RWPE2 (cell line): ENCODE measurements around the gene PCDHGA1.

Experiments
- ATAC-seq: fragments of 200-7000 bp; cut with Tn5 transposase; 3 replicates; pipeline ENCODE4 v1.9.1; 2021; ENCODE audit warnings: low read depth
- DNase-seq: peaks from one replicate; pipeline ENCODE4 v3.0.0-alpha.2; 2020; ENCODE audit warnings: low spot score
- H3K27ac ChIP-seq: fragments of 450-650 bp; 2 replicates; pipeline ENCODE4 v1.5.1; 2017; ENCODE audit warnings: mild to moderate bottlenecking; ENCODE audit not compliant: poor library complexity, severe bottlenecking
- H3K27me3 ChIP-seq: fragments of 250-450 bp; sonication (Bioruptor Pico); 2 replicates; pipeline ENCODE4 v1.5.1; 2021; ENCODE audit warnings: mild to moderate bottlenecking, moderate library complexity; ENCODE audit not compliant: insufficient read depth, poor library complexity, severe bottlenecking
- H3K36me3 ChIP-seq: fragments of 250-450 bp; sonication (Bioruptor Pico); 2 replicates; pipeline ENCODE4 v1.5.1; 2020; ENCODE audit warnings: low read depth, mild to moderate bottlenecking, moderate library complexity
- H3K4me1 ChIP-seq: fragments of 250-450 bp; sonication (Bioruptor Pico); 2 replicates; pipeline ENCODE4 v1.5.1; 2021; ENCODE audit warnings: mild to moderate bottlenecking, moderate library complexity; ENCODE audit not compliant: insufficient read depth, poor library complexity, severe bottlenecking
- H3K4me3 ChIP-seq: fragments of 250-450 bp; sonication (Bioruptor Pico); 2 replicates; pipeline ENCODE4 v1.5.1; 2021; ENCODE audit warnings: mild to moderate bottlenecking, moderate library complexity; ENCODE audit not compliant: severe bottlenecking
- H3K9me3 ChIP-seq: fragments of 250-450 bp; sonication (Bioruptor Pico); 2 replicates; pipeline ENCODE4 v1.5.1; 2021; ENCODE audit warnings: mild to moderate bottlenecking, moderate library complexity; ENCODE audit not compliant: severe bottlenecking
- TF ChIP-seq, protein P1 (sequence below): fragments of 450-650 bp; IDR thresholded peaks from one replicate; pipeline ENCODE4 v1.5.1; 2017; ENCODE audit warnings: mild to moderate bottlenecking, moderate library complexity; ENCODE audit not compliant: poor library complexity, severe bottlenecking

PCDHGA1 gene

DNA sequence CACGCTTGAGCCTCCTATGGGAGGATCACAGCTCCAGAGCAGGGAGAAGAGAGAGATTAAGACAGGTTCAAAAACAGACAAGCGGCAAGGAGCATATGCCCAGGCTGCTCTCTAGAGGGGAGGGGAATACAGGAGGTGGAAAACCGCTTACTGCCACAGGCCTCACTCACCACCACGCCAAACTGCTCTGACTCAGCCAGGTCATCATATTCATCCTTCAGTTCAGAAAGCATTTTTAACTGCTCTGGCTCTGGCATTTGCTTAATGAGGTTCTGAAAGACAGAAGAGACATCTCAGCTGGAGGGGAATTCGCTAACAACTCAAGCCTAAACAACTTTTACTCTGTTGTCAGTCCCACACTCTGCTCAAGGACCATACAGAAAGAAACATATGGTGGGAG, 198.7 kb downstream of the PCDHGA1 start:
- TF ChIP-seq, protein P1, sequence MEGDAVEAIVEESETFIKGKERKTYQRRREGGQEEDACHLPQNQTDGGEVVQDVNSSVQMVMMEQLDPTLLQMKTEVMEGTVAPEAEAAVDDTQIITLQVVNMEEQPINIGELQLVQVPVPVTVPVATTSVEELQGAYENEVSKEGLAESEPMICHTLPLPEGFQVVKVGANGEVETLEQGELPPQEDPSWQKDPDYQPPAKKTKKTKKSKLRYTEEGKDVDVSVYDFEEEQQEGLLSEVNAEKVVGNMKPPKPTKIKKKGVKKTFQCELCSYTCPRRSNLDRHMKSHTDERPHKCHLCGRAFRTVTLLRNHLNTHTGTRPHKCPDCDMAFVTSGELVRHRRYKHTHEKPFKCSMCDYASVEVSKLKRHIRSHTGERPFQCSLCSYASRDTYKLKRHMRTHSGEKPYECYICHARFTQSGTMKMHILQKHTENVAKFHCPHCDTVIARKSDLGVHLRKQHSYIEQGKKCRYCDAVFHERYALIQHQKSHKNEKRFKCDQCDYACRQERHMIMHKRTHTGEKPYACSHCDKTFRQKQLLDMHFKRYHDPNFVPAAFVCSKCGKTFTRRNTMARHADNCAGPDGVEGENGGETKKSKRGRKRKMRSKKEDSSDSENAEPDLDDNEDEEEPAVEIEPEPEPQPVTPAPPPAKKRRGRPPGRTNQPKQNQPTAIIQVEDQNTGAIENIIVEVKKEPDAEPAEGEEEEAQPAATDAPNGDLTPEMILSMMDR, result no peak
- H3K9me3 ChIP-seq, result no peaks in the 10 kb centered on the region
- ATAC-seq (no peak), DNase-seq (no peak)
- peaks cover 91% of the 10 kb centered on the region for H3K36me3 ChIP-seq
- peaks cover 4% of the 10 kb centered on the region for H3K4me1 ChIP-seq
- no peak overlapping the region for H3K27ac ChIP-seq
- no peak overlapping the region for H3K4me3 ChIP-seq
- no peaks in the 10 kb centered on the region for H3K27me3 ChIP-seq

DNA sequence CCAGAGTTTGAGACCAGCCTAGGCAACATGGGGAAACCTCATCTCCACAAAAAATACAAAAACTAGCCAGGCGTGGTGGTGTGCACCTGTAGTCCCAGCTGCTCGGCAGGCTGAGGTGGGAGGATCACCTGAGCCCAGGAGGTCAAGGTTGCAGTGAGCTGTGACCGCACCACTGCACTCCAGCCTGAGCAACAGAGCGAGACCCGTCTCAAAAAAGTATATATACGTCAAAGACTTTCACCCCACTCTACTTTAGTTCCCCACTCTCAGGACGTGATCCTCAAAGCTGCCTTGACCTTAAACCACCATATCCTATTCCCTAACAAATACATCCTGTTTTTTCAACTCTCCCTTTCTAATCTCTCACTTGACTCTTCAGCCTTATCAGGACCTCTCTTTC, 199.6 kb downstream of the PCDHGA1 start:
- Histone ChIP-seq H3K4me1 (no peaks in the 10 kb centered on the region), H3K27me3 (no peaks in the 10 kb centered on the region), H3K9me3 (no peaks in the 10 kb centered on the region), H3K36me3 (peaks cover 93% of the 10 kb centered on the region), H3K4me3 (no peak overlapping the region), H3K27ac (no peak overlapping the region)
- TF ChIP-seq, protein P1, result no peak
- no peak for ATAC-seq
- no peak for DNase-seq

DNA sequence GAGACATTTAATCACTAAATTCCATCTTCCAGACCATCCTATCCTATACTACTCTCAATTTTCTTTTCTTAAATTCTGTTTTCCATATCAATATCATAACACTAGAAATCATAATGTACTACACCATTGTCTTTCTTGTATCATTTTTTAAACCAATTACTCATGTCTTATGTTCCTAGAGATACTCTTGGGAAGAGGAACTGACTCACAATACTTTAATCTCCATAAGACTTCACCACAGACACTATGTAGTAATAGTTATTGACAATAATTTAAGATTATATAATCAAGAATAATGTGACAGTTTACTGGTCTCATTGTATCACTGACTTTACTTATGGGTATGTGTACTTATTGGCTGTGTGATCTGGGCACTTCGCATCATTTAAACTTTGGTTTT, 202.4 kb downstream of the PCDHGA1 start:
- no peak overlapping the region for H3K4me3 ChIP-seq
- no peaks in the 10 kb centered on the region for H3K9me3 ChIP-seq
- peaks cover 92% of the 10 kb centered on the region for H3K36me3 ChIP-seq
- H3K27me3 ChIP-seq, result no peaks in the 10 kb centered on the region
- no peak for DNase-seq
- H3K27ac ChIP-seq, result no peak overlapping the region
- TF ChIP-seq, protein P1, result no peak
- no peaks in the 10 kb centered on the region for H3K4me1 ChIP-seq
- ATAC-seq, result no peak

DNA sequence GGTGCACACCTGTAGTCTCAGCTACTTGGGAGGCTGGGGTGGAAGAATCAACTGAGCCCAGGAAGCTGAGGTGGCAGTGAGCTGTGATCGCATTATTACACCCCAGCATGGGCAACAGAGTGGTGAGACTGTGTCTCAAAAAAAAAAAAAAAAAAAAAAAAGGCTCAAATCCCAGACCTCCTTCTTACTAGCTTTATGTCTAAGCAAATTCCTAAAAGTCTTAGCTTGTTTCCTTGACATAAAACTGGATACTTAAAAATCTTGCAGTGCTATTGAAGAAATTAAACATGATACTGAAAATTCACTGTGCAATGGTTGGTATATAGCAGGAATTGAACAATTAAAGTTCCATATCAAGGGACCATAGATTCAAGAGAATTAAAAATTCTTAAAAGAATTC, 203.6 kb downstream of the PCDHGA1 start:
- H3K27ac ChIP-seq, result no peak overlapping the region
- TF ChIP-seq, protein P1, result no peak
- no peak for ATAC-seq
- H3K4me3 ChIP-seq, result no peak overlapping the region
- H3K4me1 ChIP-seq, result no peaks in the 10 kb centered on the region
- H3K27me3 ChIP-seq, result no peaks in the 10 kb centered on the region
- no peaks in the 10 kb centered on the region for H3K9me3 ChIP-seq
- H3K36me3 ChIP-seq, result peaks cover 84% of the 10 kb centered on the region
- no peak for DNase-seq

DNA sequence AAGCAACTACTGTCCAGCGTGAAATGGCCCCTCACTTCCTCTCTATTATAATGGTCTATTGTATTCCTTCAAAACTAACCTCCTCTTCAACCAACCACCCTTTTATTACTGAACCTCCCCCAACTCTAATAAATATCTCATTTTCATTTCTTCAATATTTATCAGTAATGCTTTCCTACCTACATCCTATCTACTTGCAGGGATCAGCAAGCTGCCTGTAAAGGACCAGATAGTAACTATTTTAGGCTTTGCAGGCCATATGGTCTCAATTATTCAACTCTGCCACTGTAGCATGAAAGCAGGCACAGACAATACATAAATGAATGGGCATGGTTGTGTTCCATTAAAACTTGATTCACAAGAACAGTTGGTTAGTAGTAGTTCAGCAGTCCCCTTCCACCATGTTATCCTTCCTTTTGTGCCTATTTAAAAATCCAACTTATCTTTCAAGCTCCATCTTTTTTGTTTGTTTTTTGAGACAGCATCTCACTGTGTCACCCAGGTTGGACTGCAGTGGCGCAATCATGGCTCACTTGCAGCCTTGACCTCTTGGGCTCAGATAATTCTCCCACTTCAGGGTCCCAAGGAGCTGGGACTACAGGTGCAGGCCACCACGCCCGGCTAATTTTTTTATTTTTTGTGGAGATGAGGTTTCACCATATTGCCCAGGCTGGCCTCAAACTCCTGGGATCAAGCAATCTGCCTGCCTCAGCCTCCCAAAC, 204.3 kb downstream of the PCDHGA1 start:
- DNase-seq, result no peak
- no peak overlapping the region for H3K4me3 ChIP-seq
- TF ChIP-seq, protein P1, result no peak
- H3K9me3 ChIP-seq, result no peaks in the 10 kb centered on the region
- H3K36me3 ChIP-seq, result peaks cover 84% of the 10 kb centered on the region
- H3K4me1 ChIP-seq, result no peaks in the 10 kb centered on the region
- H3K27ac ChIP-seq, result no peak overlapping the region
- ATAC-seq, result no peak
- H3K27me3 ChIP-seq, result no peaks in the 10 kb centered on the region
